ENCODE measurements around the gene FSTL4. TPM values are rescaled to one million over a fixed set of nuclear protein-coding genes. Genes with fewer than 3 reads are reported as not detected.
A peak's percentile ranks its signal among the peaks of the same experiment; 100 is the strongest.

Gene FSTL4
- total RNA-seq, 2 experiments from 2014 or later = not detected

- POLR2A ChIA-PET = no interaction called here
Observed at GRCh38 chr5:133353741-133354140, 258.6 kb downstream of the FSTL4 start.

GRCh38 chr5:133348406-133348805, 263.9 kb downstream of the FSTL4 start:
- intact Hi-C loops (cut with micrococcal nuclease; ENCODE audit: unreplicated experiment) = no loop called here
- ChIA-PET CTCF (ENCODE audit: unreplicated experiment) (no interaction called here), POLR2A (interaction anchor here (0.6 to 1.1 kb wide), 2 partner anchors 12 to 1215 kb away, joined by 3 read pairs; no protein-coding TSS in a partner anchor)
- Histone ChIP-seq H3K4me3 (ENCODE audit: low read depth, low read length, poor library complexity, severe bottlenecking) (no peak overlapping the region), H3K4me2 (ENCODE audit: low read length) (no peak overlapping the region), H3K27ac (ENCODE audit: low read depth, low read length, poor library complexity, severe bottlenecking) (no peak overlapping the region), H3K4me1 (ENCODE audit: insufficient read depth, low read length, poor library complexity, severe bottlenecking) (no peaks in the 10 kb centered on the region), H3K9me3 (ENCODE audit: low read length) (no peaks in the 10 kb centered on the region), H2AFZ (ENCODE audit: low read length) (no peak overlapping the region), H3K79me2 (ENCODE audit: insufficient read depth, low read depth, low read length) (no peaks in the 10 kb centered on the region), H3K36me3 (ENCODE audit: insufficient read depth, low read length) (no peaks in the 10 kb centered on the region), H4K20me1 (ENCODE audit: insufficient read depth, low read length) (no peaks in the 10 kb centered on the region), H3K9me2 (ENCODE audit: insufficient read depth, low read length) (no peaks in the 10 kb centered on the region)
- TF ChIP-seq EZH2phosphoT487 (IDR thresholded peaks at IDR 0.05; ENCODE audit: borderline replicate concordance, low read depth, low read length) = no peak
- no peak for DNase-seq (ENCODE audit: low spot score)
- no TSS peak for BruUV-seq (replicated peaks)

More at GRCh38 chr5:133353741-133354140, 258.6 kb downstream of the FSTL4 start:
- H3K9me2 ChIP-seq (ENCODE audit: insufficient read depth, low read length) = no peaks in the 10 kb centered on the region
- peaks cover 6% of the 10 kb centered on the region for H3K4me1 ChIP-seq (ENCODE audit: insufficient read depth, low read length, poor library complexity, severe bottlenecking)
- H3K36me3 ChIP-seq (ENCODE audit: insufficient read depth, low read length) = no peaks in the 10 kb centered on the region
- no TSS peak for BruUV-seq (replicated peaks)
- TF ChIP-seq EZH2phosphoT487 (IDR thresholded peaks at IDR 0.05; ENCODE audit: borderline replicate concordance, low read depth, low read length) (no peak), CTCF (conservative IDR thresholded peaks at IDR 0.05; ENCODE audit: low read length) (no peak)
- no peaks in the 10 kb centered on the region for H3K9me3 ChIP-seq (ENCODE audit: low read length)
- no peak overlapping the region for H2AFZ ChIP-seq (ENCODE audit: low read length)
- no peaks in the 10 kb centered on the region for H3K79me2 ChIP-seq (ENCODE audit: insufficient read depth, low read depth, low read length)
- DNase-seq (ENCODE audit: low spot score) = no peak
- no peak overlapping the region for H3K4me3 ChIP-seq (ENCODE audit: low read depth, low read length, poor library complexity, severe bottlenecking)
- CTCF ChIA-PET (ENCODE audit: unreplicated experiment) = no interaction called here
- intact Hi-C loops (cut with micrococcal nuclease; ENCODE audit: unreplicated experiment) = no loop called here
- H4K20me1 ChIP-seq (ENCODE audit: insufficient read depth, low read length) = no peaks in the 10 kb centered on the region
- no peak overlapping the region for H3K4me2 ChIP-seq (ENCODE audit: low read length)
- no peak overlapping the region for H3K27ac ChIP-seq (ENCODE audit: low read depth, low read length, poor library complexity, severe bottlenecking)

GRCh38 chr5:133347039-133347438, 265.3 kb downstream of the FSTL4 start:
- ChIA-PET POLR2A (no interaction called here), CTCF (ENCODE audit: unreplicated experiment) (no interaction called here)
- 0 out of 2 replicates have a peak, but pooled peaks have one; percentile 28 for TF ChIP-seq CTCF (conservative IDR thresholded peaks at IDR 0.05; ENCODE audit: low read length)
- TF ChIP-seq EZH2phosphoT487 (IDR thresholded peaks at IDR 0.05; ENCODE audit: borderline replicate concordance, low read depth, low read length) = no peak
- Histone ChIP-seq H3K4me2 (ENCODE audit: low read length) (no peak overlapping the region), H3K4me1 (ENCODE audit: insufficient read depth, low read length, poor library complexity, severe bottlenecking) (no peaks in the 10 kb centered on the region), H3K9me3 (ENCODE audit: low read length) (no peaks in the 10 kb centered on the region), H3K36me3 (ENCODE audit: insufficient read depth, low read length) (no peaks in the 10 kb centered on the region), H2AFZ (ENCODE audit: low read length) (no peak overlapping the region), H4K20me1 (ENCODE audit: insufficient read depth, low read length) (no peaks in the 10 kb centered on the region), H3K79me2 (ENCODE audit: insufficient read depth, low read depth, low read length) (no peaks in the 10 kb centered on the region), H3K9me2 (ENCODE audit: insufficient read depth, low read length) (no peaks in the 10 kb centered on the region), H3K27ac (ENCODE audit: low read depth, low read length, poor library complexity, severe bottlenecking) (no peak overlapping the region), H3K4me3 (ENCODE audit: low read depth, low read length, poor library complexity, severe bottlenecking) (no peak overlapping the region)
- peak; percentile 19 for DNase-seq (ENCODE audit: low spot score)
- BruUV-seq (replicated peaks) = no TSS peak
- intact Hi-C loops (cut with micrococcal nuclease; ENCODE audit: unreplicated experiment) = no loop called here
